Astrocyte (in vitro differentiated cells and primary cell): ENCODE measurements around the gene ABCC1.

ENCODE experiments used
- EZH2 ChIP-seq: IDR thresholded peaks from 2 replicates; pipeline ENCODE4 v1.6.1; 2012; ENCODE audit warnings: mild to moderate bottlenecking, low read length, inconsistent platforms; ENCODE audit not compliant: insufficient read depth
- TF ChIP-seq, protein P1 (sequence below): IDR thresholded peaks from 2 replicates; pipeline ENCODE4 v1.5.1; 2011; ENCODE audit warnings: low read depth, mild to moderate bottlenecking, inconsistent platforms, low read length, moderate library complexity; ENCODE audit not compliant: insufficient read depth

DNA sequence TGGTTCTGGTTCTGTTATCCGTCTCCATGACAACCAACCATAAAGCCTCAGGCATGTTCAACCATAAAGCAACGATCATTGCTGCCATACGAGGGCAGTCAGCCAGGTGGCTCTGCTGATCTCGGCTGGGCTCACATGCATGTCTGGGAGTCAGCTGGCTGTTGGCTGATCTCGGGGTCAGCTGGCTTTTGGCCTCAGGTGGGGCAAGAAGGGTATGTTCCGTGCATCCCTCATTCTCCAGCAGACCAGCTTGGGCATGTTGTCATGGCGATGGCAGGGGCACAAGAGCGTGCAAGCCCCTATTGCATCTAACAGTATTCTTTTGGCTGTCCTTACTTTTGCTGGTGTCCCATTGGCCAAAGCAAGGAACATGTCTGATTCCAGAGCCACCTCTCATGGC lies 187.7 kb downstream of the ABCC1 start:
- TF ChIP-seq, protein P1, sequence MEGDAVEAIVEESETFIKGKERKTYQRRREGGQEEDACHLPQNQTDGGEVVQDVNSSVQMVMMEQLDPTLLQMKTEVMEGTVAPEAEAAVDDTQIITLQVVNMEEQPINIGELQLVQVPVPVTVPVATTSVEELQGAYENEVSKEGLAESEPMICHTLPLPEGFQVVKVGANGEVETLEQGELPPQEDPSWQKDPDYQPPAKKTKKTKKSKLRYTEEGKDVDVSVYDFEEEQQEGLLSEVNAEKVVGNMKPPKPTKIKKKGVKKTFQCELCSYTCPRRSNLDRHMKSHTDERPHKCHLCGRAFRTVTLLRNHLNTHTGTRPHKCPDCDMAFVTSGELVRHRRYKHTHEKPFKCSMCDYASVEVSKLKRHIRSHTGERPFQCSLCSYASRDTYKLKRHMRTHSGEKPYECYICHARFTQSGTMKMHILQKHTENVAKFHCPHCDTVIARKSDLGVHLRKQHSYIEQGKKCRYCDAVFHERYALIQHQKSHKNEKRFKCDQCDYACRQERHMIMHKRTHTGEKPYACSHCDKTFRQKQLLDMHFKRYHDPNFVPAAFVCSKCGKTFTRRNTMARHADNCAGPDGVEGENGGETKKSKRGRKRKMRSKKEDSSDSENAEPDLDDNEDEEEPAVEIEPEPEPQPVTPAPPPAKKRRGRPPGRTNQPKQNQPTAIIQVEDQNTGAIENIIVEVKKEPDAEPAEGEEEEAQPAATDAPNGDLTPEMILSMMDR: no peak
- TF ChIP-seq EZH2: no peak
